ENCODE measurements around the gene UNCX. TPM values are rescaled to one million over a fixed set of nuclear protein-coding genes. Genes with fewer than 3 reads are reported as not detected.
"Not testable (repeated sequence)": the region's sequence is repeated elsewhere in the genome, so short reads cannot be mapped to it uniquely, and the experiment has no call there.

The UNCX gene
- total RNA-seq, 1 donor from 2014 or later, result not detected

DNA sequence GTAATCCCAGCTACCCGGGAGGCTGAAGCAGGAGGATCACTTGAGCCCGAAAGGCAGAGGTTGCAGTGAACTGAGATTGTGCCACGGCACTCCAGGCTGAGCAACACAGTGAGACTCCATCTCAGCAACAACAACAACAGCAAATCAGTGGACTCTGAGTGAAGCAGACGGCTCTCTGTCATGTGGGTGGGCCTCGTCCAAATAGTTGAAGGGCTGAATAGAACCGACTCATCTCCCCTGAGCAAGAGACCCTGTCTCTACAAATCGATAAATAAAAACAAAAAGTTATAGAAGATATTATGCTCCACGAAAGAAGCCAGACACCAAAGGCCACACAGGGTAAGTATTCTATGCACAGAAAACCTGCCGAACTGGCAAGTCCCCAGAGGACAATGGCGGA lies 45.9 kb downstream of the UNCX start:
- no peak for DNase-seq

DNA sequence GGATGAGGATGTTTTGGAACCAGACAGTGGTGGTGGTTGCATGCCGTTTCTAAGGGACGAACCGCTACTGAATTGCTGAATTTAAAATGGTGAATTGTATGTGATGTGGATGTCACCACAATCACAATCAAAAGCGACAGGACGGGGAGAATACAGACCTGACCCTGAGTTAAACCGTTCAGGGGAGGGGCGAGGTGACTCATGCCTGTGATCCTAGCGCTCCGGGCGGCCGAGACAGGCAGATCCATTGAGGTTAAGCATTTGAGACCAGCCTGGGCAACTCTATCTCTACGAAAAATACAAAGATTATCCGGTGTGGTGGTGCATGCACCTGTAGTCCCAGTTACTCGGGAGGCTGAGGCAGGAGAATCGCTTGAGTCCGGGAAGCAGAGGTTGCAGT lies 46.4 kb downstream of the UNCX start:
- no peak for DNase-seq

DNA sequence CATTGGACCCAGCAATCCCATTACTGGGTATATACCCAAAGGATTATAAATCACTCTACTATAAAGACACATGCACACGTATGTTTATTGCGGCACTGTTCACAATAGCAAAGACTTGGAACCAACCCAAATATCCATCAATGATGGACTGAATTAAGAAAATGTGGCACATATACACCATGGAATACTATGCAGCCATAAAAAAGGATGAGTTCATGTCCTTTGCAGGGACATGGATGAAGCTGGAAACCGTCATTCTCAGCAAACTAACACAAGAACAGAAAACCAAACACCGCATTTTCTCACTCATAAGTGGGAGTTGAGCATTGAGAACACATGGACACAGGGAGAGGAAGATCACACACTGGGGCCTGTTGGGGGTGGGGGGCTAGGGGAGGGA lies 47.2 kb downstream of the UNCX start:
- DNase-seq, result not testable (repeated sequence)

DNA sequence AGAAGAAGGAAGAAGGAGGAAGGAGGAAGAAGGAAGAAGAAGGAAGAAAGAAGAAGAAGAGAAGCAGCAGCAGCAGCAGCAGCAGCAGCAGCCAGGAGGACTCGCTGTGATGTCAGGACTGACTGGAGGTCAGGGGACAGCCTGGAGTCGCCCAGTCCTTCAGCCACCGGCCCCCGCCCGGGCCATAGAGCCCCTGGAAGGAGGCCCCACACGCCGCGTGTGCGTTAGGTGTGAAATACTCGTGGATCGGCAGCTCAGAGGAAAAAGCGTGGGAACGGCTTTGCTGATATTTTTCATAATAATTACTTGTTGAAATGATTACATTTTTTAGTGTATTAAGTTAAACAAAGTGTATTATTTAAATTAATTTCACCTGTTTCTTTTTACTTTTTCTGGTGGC lies 48.4 kb downstream of the UNCX start:
- no peak for DNase-seq

DNA sequence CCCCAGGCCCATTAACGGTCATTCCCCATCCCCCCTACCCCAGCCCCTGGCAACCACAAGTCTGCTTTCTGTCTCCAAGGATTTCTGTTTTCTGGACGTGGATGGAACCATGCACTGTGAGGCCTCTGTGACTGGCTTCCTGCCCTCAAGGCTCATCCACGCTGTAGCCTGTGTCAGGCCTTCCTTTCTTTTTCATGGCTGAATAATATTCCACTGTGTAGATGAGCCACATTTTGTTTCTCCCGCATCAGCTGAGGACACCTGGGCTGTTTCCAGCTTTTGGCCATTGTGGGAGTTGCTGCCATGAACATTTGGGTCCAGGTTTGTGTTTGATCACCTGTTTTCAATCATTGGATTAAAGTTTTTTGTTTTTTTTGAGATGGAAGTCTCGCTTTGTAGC lies 50.0 kb downstream of the UNCX start:
- DNase-seq, result no peak

DNA sequence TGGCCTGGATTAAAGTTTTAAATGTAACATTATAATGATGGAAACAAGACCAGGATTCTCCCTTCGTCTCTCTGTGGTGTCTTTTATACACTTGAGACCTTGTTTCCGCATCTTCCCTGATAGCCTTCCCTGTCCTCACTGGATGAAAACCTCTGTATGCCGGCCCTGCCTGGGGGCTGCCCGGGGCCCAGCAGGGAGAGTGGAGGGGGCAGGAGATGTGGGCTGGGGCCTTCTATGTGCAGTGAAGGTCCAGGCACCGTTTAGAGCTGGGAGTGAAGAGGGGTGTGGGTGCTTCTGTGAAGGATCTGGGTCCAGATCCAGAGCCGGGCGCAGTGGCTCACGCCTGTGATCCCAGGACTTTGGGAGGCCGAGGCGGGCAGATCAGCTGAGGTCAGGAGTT lies 50.7 kb downstream of the UNCX start:
- no peak for DNase-seq

DNA sequence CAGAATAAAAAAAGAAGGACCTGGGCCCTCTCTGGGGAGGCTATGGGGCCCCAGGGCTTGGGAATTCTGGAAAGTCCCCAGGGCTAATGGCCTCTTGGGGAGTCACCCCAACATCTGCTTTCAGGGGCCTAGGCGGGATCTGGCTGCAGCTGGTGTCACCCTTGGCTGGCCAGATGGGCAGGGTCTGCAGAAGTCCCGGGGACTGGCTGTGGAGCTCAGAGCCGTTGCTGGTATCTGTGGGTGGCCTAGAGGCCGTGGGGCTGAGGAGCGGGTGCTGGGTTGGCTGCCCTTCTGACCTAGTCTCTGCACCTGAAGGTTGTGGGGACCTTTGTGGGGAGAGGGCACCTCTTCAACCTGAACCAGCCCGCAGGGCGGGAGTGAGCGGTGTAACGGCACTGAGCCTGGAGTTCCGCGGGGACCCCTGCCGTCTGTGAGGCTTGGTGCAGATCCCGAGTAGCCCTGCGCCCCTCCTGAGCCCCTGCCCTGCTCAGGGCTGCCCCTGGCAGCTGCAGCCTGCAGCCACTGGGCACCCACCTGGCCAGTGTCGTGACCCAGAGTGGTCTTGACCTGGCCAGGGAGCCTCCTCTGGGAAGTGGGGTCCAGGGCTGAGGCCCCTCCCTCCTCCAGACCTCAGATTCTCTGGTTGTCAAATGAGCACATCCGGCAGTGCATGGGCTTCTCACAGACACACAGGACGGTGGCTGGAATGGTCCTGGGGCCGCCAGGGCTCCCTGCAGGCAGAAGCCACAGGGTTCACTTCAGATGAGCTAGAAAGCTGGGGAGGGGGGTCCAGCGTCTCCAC lies 51.5 kb downstream of the UNCX start:
- no peak for DNase-seq

DNA sequence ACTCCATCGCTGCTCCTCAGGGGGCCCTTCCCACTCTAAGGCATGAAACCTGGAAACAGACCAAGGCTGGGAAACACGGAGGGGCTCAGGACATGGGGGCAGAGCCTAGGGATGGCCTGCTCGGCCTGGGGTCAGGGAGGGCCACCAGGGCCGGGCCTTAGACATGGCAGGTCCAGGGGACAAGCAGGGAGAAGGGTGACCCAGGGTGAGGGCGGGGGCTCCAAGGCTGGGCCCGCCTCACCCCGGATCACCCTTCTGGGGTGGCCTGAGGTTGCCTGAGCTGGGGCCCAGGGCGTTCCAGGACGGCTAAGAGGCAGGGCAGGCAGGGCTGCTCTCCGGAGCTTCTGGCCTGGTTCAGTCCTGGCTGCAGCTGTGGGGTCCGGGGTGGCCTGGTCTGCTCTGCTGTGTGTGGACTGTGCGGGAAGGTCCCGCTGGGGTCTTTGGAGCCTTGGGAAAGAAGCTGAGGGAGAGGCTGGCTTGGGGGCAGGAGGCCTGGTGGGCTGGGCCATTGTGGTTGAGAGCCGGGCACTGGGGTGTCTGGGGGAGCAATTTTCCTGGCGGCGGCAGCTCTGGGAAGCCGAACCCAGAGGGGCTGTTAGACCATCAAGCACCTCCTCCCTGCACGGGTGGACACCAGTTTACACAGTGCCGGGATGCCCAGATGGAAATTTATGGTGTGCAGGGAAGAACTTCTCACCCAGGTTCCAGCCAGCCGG lies 52.2 kb downstream of the UNCX start:
- DNase-seq, result no peak

DNA sequence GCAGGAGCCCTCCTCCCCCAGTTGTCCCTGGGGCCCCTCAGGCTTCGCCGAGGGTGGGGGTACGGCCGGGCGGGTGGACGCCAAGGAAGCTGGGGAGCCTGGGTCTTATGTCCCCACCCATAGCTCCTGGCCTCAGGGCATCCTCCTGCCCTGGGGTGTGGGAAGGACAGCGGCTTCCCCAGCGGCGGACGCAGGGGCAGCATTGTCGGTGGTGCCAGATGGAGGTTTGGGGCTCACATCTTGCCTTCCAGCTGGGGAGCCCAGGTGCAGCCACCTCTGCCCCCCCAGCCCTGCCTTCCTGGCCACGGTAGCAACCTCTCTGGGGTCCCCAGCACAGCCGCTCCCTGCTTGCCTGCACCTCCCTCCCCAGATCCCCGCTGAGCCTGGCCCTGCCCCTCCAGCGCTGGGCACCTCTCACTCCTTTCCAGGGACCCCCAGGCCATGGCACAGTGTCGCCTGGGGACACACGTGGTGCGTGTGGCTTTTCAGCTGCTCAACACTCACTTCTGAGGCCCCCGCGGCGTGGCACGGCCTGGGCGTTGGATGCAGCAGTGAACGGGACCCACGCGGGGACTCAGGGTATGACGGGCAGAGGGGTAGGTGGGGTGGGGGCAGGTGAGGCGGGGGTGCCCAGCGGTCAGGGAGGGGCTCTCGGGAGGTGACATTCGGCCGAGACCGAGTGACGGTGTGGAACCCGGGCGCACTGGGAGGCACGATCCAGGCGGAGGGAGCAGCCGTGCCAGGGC lies 53.1 kb downstream of the UNCX start:
- DNase-seq, result no peak

Other genes starting within 250 kb of the UNCX start
- gene CYP2W1, start 249.7 kb upstream of the UNCX start, total RNA-seq, result not detected
- 6.7 TPM for gene GPR146, start 188.3 kb upstream of the UNCX start, total RNA-seq
- 1.1 TPM for gene GPER1, start 144.8 kb upstream of the UNCX start, total RNA-seq
- 14.7 TPM for gene ZFAND2A, start 72.7 kb upstream of the UNCX start, total RNA-seq
- 4.2 TPM for gene MICALL2, start 226.6 kb downstream of the UNCX start, total RNA-seq

Measured in occipital lobe (tissue), 2 donors.